B cell (primary cell): ENCODE data around the gene AOPEP. TPM values are rescaled to one million over a fixed set of nuclear protein-coding genes. Genes with fewer than 3 reads are reported as not detected.

Source experiments
- ATAC-seq: fragments of 200-7000 bp; cut with Tn5 transposase; one replicate; pipeline ENCODE4 v1.10.0; 2021; ENCODE audit warnings: low read depth, mild to moderate bottlenecking, moderate number of reproducible peaks, moderate library complexity
- CTCF ChIA-PET: fragments of 350-600 bp; sonication (Branson Sonifier 250); formaldehyde crosslinking; loops from one replicate; lab custom pipeline; 2021; ENCODE audit warnings: antibody characterized with exemption, inconsistent platforms; lab: Charles Lee
- POLR2A ChIA-PET: fragments of 350-600 bp; sonication (Branson Sonifier 250); formaldehyde crosslinking; loops from one replicate; lab custom pipeline; 2021; ENCODE audit warnings: antibody characterized with exemption; lab: Charles Lee
- DNase-seq: peaks from one replicate; pipeline ENCODE4 v3.0.0; 2013
- H2AFZ ChIP-seq: 2 replicates; pipeline ENCODE4 v1.6.1; 2012; ENCODE audit warnings: mild to moderate bottlenecking, low read depth, low read length; ENCODE audit not compliant: insufficient read depth, poor library complexity, severe bottlenecking
- H3K27ac ChIP-seq, 2 donors: 1 replicate in 1 of 2; 2 replicates in 1 of 2; pipeline ENCODE4 v1.5.1; 2012 to 2013; ENCODE audit warnings: low read length in 2 of 2, mild to moderate bottlenecking in 2 of 2, moderate library complexity in 1 of 2
- H3K27me3 ChIP-seq, 4 experiments: fragments of 200-600 bp in 1 of 4; sonication (generic) in 1 of 4; replicated peaks in 1 of 4; 1 replicate in 2 of 4; 2 replicates in 2 of 4; pipeline versions ENCODE4 v1.6.1 to v1.7.0; 2013 to 2016; ENCODE audit warnings: low read length in 3 of 4, mild to moderate bottlenecking in 2 of 4, mixed read lengths in 1 of 4, moderate library complexity in 1 of 4; ENCODE audit not compliant: insufficient read depth in 4 of 4, control insufficient read depth in 3 of 4; ENCODE audit errors: control extremely low read depth in 1 of 4
- H3K36me3 ChIP-seq, 2 experiments: replicated peaks in 1 of 2; 1 replicate in 1 of 2; 2 replicates in 1 of 2; pipeline versions ENCODE4 v1.6.1 to v1.7.1; 2013; ENCODE audit warnings: low read length in 1 of 2; ENCODE audit not compliant: insufficient read depth in 2 of 2, control insufficient read depth in 1 of 2; ENCODE audit errors: control extremely low read depth in 1 of 2, extremely low read depth in 1 of 2
- H3K4me1 ChIP-seq, 2 donors: fragments of 200-600 bp in 1 of 2; sonication (generic) in 1 of 2; 1 replicate in 1 of 2; 2 replicates in 1 of 2; pipeline versions ENCODE4 v1.5.1 to v1.6.1; 2013 to 2017; ENCODE audit warnings: low read length in 2 of 2; ENCODE audit not compliant: control insufficient read depth in 2 of 2, insufficient read depth in 2 of 2
- H3K4me2 ChIP-seq: replicated peaks from 2 replicates; pipeline ENCODE3; 2012; ENCODE audit warnings: mild to moderate bottlenecking, low read depth, low read length; ENCODE audit not compliant: poor library complexity, severe bottlenecking
- H3K4me3 ChIP-seq, 5 experiments: fragments of 200-600 bp in 1 of 5; sonication (generic) in 1 of 5; 1 replicate in 3 of 5; 2 replicates in 2 of 5; pipeline versions ENCODE4 v1.5.1 to v1.7.0; 2011 to 2016; ENCODE audit warnings: low read length in 4 of 5, mild to moderate bottlenecking in 4 of 5, low read depth in 2 of 5, control low read depth in 1 of 5, moderate library complexity in 1 of 5; ENCODE audit not compliant: insufficient read depth in 1 of 5; ENCODE audit errors: control extremely low read depth in 1 of 5, extremely low read depth in 1 of 5
- H3K79me2 ChIP-seq: fragments of 200-600 bp; sonication (generic); one replicate; pipeline ENCODE4 v1.6.0; 2016; ENCODE audit warnings: low read length; ENCODE audit not compliant: control insufficient read depth, insufficient read depth
- H3K9ac ChIP-seq: fragments of 200-600 bp; sonication (generic); 2 replicates; pipeline ENCODE4 v1.6.1; 2017; ENCODE audit warnings: mild to moderate bottlenecking, low read length, moderate library complexity
- H3K9me3 ChIP-seq, 3 donors: one replicate each; pipeline versions ENCODE4 v1.6.1 to v1.7.1; 2013; ENCODE audit warnings: low read length in 2 of 3; ENCODE audit not compliant: control insufficient read depth in 2 of 3, insufficient read depth in 1 of 3; ENCODE audit errors: control extremely low read depth in 1 of 3
- H4K20me1 ChIP-seq: 2 replicates; pipeline ENCODE4 v1.6.0; 2012; ENCODE audit warnings: mild to moderate bottlenecking, low read length; ENCODE audit not compliant: insufficient read depth, control insufficient read depth, poor library complexity, severe bottlenecking
- H3K27ac Mint-ChIP-seq: one replicate; pipeline ENCODE4 v1.8.0; 2021; ENCODE audit warnings: mixed read lengths
- H3K27me3 Mint-ChIP-seq: one replicate; pipeline ENCODE4 v1.8.0; 2021; ENCODE audit warnings: mixed read lengths
- H3K4me1 Mint-ChIP-seq: one replicate; pipeline ENCODE4 v1.8.0; 2021; ENCODE audit warnings: mixed read lengths
- H3K4me3 Mint-ChIP-seq: one replicate; pipeline ENCODE4 v1.8.0; 2021; ENCODE audit warnings: mixed read lengths
- H3K9me3 Mint-ChIP-seq: one replicate; pipeline ENCODE4 v1.8.0; 2022; ENCODE audit warnings: mixed read lengths; ENCODE audit not compliant: insufficient read depth
- EZH2 ChIP-seq: IDR thresholded peaks from 2 replicates; pipeline ENCODE4 v1.6.1; 2012; ENCODE audit warnings: borderline replicate concordance, low read depth, mild to moderate bottlenecking, moderate library complexity, low read length; ENCODE audit not compliant: insufficient read depth, poor library complexity, severe bottlenecking
- WGBS: methylation state at CpG from one replicate; pipeline ENCODE4 v1.1.5; 2013; ENCODE audit warnings: missing lambda C conversion rate; ENCODE audit not compliant: insufficient coverage; 5-methylcytosine and 5-hydroxymethylcytosine counted together
- intact Hi-C: fragments of 100-400 bp; cut with micrococcal nuclease; formaldehyde crosslinking; loops from one replicate; pipeline ENCODE4 v1.10.0; 2022
- polyA plus RNA-seq: library from polyadenylated mRNA; depleted of rRNA; stranded (reverse); fragments of >200 nt; gene quantifications from 2 replicates; pipeline ENCODE4 v1.2.3, GENCODE V29; 2012
- total RNA-seq, 2 donors: library from RNA; stranded (reverse); fragments of 120-200 nt in 1 of 2; gene quantifications; 1 replicate in 1 of 2; 2 replicates in 1 of 2; pipeline versions ENCODE4 v1.2.3 to v1.2.4, GENCODE V29; 2013 to 2022
- TF ChIP-seq, protein P1 (sequence below): fragments of 200-600 bp; IDR thresholded peaks from one replicate; pipeline ENCODE4 v1.8.0; 2022; ENCODE audit warnings: antibody characterized with exemption, mild to moderate bottlenecking

AOPEP gene
- total and polyA plus RNA-seq, 2 donors (not counting 1 experiment from before 2014, with no cell fraction given): 5.1 to 35.8 TPM

DNA sequence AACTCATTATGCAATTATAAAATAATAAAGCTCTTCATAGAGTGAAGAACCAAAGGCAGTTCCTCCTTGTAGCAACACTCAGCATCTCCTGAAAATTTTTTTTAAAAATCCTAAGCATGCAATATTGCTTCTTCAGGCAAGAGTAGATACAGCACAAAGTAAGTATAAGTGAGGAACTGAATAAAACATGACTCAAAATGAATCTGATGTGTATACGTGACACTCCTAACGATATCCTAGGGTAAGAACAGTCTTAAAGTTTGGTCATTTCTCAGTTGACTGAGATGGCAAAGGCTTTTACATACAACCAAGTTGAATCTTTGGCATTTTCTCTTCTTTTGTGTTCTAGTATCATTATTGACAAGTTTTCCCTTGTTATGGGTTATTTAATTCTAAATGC lies 41.1 kb upstream of the AOPEP start:
- Histone ChIP-seq H3K4me3 (no peak overlapping the region), H3K36me3 (no peaks in the 10 kb centered on the region), H3K4me2 (no peak overlapping the region), H2AFZ (no peak overlapping the region), H3K79me2 (no peaks in the 10 kb centered on the region), H3K27me3 (peaks cover 0 to 2% (median 0%) of the 10 kb centered on the region in 4 experiments), H3K4me1 (no peaks in the 10 kb centered on the region), H3K9me3 (no peaks in the 10 kb centered on the region), H3K27ac (no peak overlapping the region), H4K20me1 (no peaks in the 10 kb centered on the region), H3K9ac (no peak overlapping the region)
- ATAC-seq: no peak
- no CpG with 5 or more reads among the region's 2 CpGs for WGBS
- TF ChIP-seq, protein P1, sequence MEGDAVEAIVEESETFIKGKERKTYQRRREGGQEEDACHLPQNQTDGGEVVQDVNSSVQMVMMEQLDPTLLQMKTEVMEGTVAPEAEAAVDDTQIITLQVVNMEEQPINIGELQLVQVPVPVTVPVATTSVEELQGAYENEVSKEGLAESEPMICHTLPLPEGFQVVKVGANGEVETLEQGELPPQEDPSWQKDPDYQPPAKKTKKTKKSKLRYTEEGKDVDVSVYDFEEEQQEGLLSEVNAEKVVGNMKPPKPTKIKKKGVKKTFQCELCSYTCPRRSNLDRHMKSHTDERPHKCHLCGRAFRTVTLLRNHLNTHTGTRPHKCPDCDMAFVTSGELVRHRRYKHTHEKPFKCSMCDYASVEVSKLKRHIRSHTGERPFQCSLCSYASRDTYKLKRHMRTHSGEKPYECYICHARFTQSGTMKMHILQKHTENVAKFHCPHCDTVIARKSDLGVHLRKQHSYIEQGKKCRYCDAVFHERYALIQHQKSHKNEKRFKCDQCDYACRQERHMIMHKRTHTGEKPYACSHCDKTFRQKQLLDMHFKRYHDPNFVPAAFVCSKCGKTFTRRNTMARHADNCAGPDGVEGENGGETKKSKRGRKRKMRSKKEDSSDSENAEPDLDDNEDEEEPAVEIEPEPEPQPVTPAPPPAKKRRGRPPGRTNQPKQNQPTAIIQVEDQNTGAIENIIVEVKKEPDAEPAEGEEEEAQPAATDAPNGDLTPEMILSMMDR: no peak
- TF ChIP-seq EZH2: no peak
- ChIA-PET POLR2A (no interaction called here), CTCF (interaction anchor here (10.4 kb wide), 1 partner anchor 443 kb away, joined by 314 read pairs; no protein-coding TSS in a partner anchor)
- Mint-ChIP-seq H3K4me1 (no peaks in the 10 kb centered on the region), H3K27ac (no peak overlapping the region), H3K4me3 (no peak overlapping the region), H3K9me3 (no peaks in the 10 kb centered on the region), H3K27me3 (peaks cover 8% of the 10 kb centered on the region)
- DNase-seq: no peak
- intact Hi-C loops: loop anchor here (1.0 kb wide), 1 partner anchor 491 kb away; no protein-coding TSS in a partner anchor

DNA sequence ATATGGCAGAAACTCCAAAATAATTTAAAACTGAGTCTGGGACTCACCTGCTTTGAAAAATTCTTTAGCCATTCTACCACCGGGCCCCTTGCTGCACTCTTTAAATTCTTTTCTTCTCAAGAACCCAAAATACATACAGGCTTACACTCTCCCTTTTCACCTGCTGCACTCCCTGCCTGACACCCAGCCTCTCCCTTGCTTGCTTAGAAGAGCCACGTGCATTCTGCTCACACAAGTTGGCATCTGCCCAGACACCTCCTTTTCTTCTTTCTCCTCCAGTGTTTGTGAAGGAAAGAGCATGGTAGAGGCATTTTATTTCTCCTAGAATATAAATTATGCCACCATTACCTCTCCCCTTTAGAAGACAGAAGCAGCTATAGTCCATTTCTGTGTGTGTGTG lies 39.0 kb upstream of the AOPEP start:
- Histone ChIP-seq H4K20me1 (no peaks in the 10 kb centered on the region), H3K4me3 (no peak overlapping the region), H3K27ac (no peak overlapping the region), H2AFZ (no peak overlapping the region), H3K4me1 (no peaks in the 10 kb centered on the region), H3K27me3 (peaks cover 0 to 5% (median 0%) of the 10 kb centered on the region in 4 experiments), H3K79me2 (no peaks in the 10 kb centered on the region), H3K9ac (no peak overlapping the region), H3K9me3 (no peaks in the 10 kb centered on the region), H3K36me3 (no peaks in the 10 kb centered on the region), H3K4me2 (no peak overlapping the region)
- intact Hi-C loops: no loop called here
- ChIA-PET POLR2A (no interaction called here), CTCF (interaction anchor here (1.3 kb wide), 1 partner anchor 444 kb away, joined by 4 read pairs; no protein-coding TSS in a partner anchor)
- no peak for DNase-seq
- peaks cover 24% of the 10 kb centered on the region for H3K27me3 Mint-ChIP-seq
- TF ChIP-seq, protein P1: no peak
- no peak overlapping the region for H3K4me3 Mint-ChIP-seq
- ATAC-seq: no peak
- no peaks in the 10 kb centered on the region for H3K9me3 Mint-ChIP-seq
- H3K4me1 Mint-ChIP-seq: no peaks in the 10 kb centered on the region
- WGBS: 100% methylated on average over 1 of the region's 2 CpGs
- H3K27ac Mint-ChIP-seq: no peak overlapping the region
